Testis (tissue), 2 donors: ENCODE data around the gene MMP3.

ENCODE experiments used
- CTCF ChIP-seq, 3 experiments: fragments of 450-650 bp in 2 of 3; fragments of 200-600 bp in 1 of 3; sonication (generic) in 1 of 3; IDR thresholded peaks; one replicate each; pipeline ENCODE4 v1.5.1; 2016 to 2019; ENCODE audit warnings: antibody characterized with exemption in 3 of 3, mild to moderate bottlenecking in 2 of 3, moderate library complexity in 1 of 3
- POLR2A ChIP-seq: fragments of 450-650 bp; IDR thresholded peaks from one replicate; pipeline ENCODE4 v1.6.1; 2017; ENCODE audit warnings: antibody characterized with exemption, mild to moderate bottlenecking, moderate library complexity

GRCh38 chr11:102837156-102837555 is 6.3 kb downstream of the MMP3 start:
- TF ChIP-seq CTCF (IDR thresholded peaks at IDR 0.05) (no peak), POLR2A (no peak)
